Frontal cortex (tissue), 4 donors: ENCODE measurements around the gene SLC30A4. TPM values are rescaled to one million over a fixed set of nuclear protein-coding genes. Genes with fewer than 3 reads are reported as not detected.

Experiments
- DNase-seq, 2 donors: peaks; one replicate each; pipeline ENCODE4 v3.0.0; 2012; ENCODE audit warnings: low spot score in 2 of 2
- FAIRE-seq: peaks from 2 replicates; lab custom pipeline; 2012; peaks lifted over from hg19 to GRCh38; lab: Jason Lieb, UNC
- total RNA-seq: library from RNA; depleted of rRNA; stranded (reverse); fragments of >200 nt; gene quantifications from one replicate; pipeline ENCODE4 v1.2.3, GENCODE V29; 2014
- donor health status: control.
- donor health status: control.
- donor health status: control.

The SLC30A4 gene
- total RNA-seq, 1 donor from 2014 or later: 38.7 TPM

- DNase-seq: no peak
Measured at GRCh38 chr15:45457220-45457619, 65.3 kb downstream of the SLC30A4 start.

GRCh38 chr15:45456212-45457106, 66.1 kb downstream of the SLC30A4 start:
- DNase-seq (peak in 1 of 2 donors; percentile 49), FAIRE-seq (no peak)

More at GRCh38 chr15:45457220-45457619, 65.3 kb downstream of the SLC30A4 start:
- no peak for FAIRE-seq

GRCh38 chr15:45454814-45455213, 67.7 kb downstream of the SLC30A4 start:
- DNase-seq (no peak), FAIRE-seq (no peak)

GRCh38 chr15:45451265-45451664, 71.3 kb downstream of the SLC30A4 start:
- no peak for FAIRE-seq
- no peak for DNase-seq

- FAIRE-seq: no peak
- no peak for DNase-seq
Measured at GRCh38 chr15:45449916-45450867, 72.4 kb downstream of the SLC30A4 start.

GRCh38 chr15:45449395-45449794, 73.2 kb downstream of the SLC30A4 start:
- DNase-seq (no peak), FAIRE-seq (no peak)

- FAIRE-seq (no peak), DNase-seq (no peak)
Measured at GRCh38 chr15:45448066-45448915, 74.3 kb downstream of the SLC30A4 start.

- FAIRE-seq (no peak), DNase-seq (no peak)
Measured at GRCh38 chr15:45443645-45444044, 78.9 kb downstream of the SLC30A4 start.

- DNase-seq: no peak
- FAIRE-seq: no peak
Measured at GRCh38 chr15:45442507-45443135, 79.9 kb downstream of the SLC30A4 start.

- FAIRE-seq: no peak
- no peak for DNase-seq
Measured at GRCh38 chr15:45441686-45442085, 80.9 kb downstream of the SLC30A4 start.

GRCh38 chr15:45441036-45441435, 81.5 kb downstream of the SLC30A4 start:
- DNase-seq: no peak
- peak; percentile 92 for FAIRE-seq

- FAIRE-seq (no peak), DNase-seq (no peak)
Measured at GRCh38 chr15:45439521-45440260, 82.9 kb downstream of the SLC30A4 start.

- no peak for FAIRE-seq
- DNase-seq: no peak
Measured at GRCh38 chr15:45435124-45435903, 87.2 kb downstream of the SLC30A4 start.

GRCh38 chr15:45434078-45434567, 88.4 kb downstream of the SLC30A4 start:
- FAIRE-seq (no peak), DNase-seq (no peak)

- DNase-seq (no peak), FAIRE-seq (no peak)
Measured at GRCh38 chr15:45431511-45431910, 91.0 kb downstream of the SLC30A4 start.

- no peak for FAIRE-seq
- peak; percentile 75 to 77 for DNase-seq
Measured at GRCh38 chr15:45429941-45430792, 92.4 kb downstream of the SLC30A4 start.
